ENCODE data around the gene MLLT10. TPM values are rescaled to one million over a fixed set of nuclear protein-coding genes. Genes with fewer than 3 reads are reported as not detected.

The MLLT10 gene
- total and polyA plus RNA-seq, 12 donors = 15.8 to 49.1 (median 29.8) TPM

- DNase-seq = no peak
- no peaks in the 10 kb centered on the region for H3K36me3 ChIP-seq (replicated peaks in 1 of 2)
- TF ChIP-seq POLR2A (IDR thresholded peaks at IDR 0.05) (no peak), CTCF (IDR thresholded peaks at IDR 0.05) (no peak)
- intact Hi-C loops (cut with DNase I) = loop anchor here (5.0 to 10.0 kb wide), 2 partner anchors 234 to 456 kb away; no protein-coding TSS in a partner anchor
- H3K27me3 ChIP-seq = no peaks in the 10 kb centered on the region
- H3K9me3 ChIP-seq (replicated peaks in 1 of 3) = no peaks in the 10 kb centered on the region
- 84 to 94% (median 89%) methylated on average over 2 of the region's 2 CpGs for WGBS, 4 donors
- H3K4me1 ChIP-seq (replicated peaks in 1 of 2) = peaks cover 4 to 6% of the 10 kb centered on the region in 2 donors
- no peak overlapping the region for H3K4me3 ChIP-seq
- no peak overlapping the region for H3K27ac ChIP-seq
These were observed 35.7 kb upstream of the MLLT10 start for GRCh38 chr10:21498377-21498776.

GRCh38 chr10:21498986-21499385 is 35.0 kb upstream of the MLLT10 start:
- intact Hi-C loops (cut with DNase I) = loop anchor here (5.0 to 10.0 kb wide), 2 partner anchors 233 to 456 kb away; no protein-coding TSS in a partner anchor
- no peak overlapping the region for H3K4me3 ChIP-seq
- no peak overlapping the region for H3K27ac ChIP-seq
- no peaks in the 10 kb centered on the region for H3K9me3 ChIP-seq (replicated peaks in 1 of 3)
- H3K36me3 ChIP-seq (replicated peaks in 1 of 2) = no peaks in the 10 kb centered on the region
- no peaks in the 10 kb centered on the region for H3K27me3 ChIP-seq
- 93 to 98% (median 97%) methylated on average over 8 of the region's 8 CpGs for WGBS, 4 donors
- DNase-seq = no peak
- no peak for TF ChIP-seq POLR2A (IDR thresholded peaks at IDR 0.05)
- TF ChIP-seq CTCF (IDR thresholded peaks at IDR 0.05) = no peak
- peaks cover 4 to 6% of the 10 kb centered on the region in 2 donors for H3K4me1 ChIP-seq (replicated peaks in 1 of 2)

DNA sequence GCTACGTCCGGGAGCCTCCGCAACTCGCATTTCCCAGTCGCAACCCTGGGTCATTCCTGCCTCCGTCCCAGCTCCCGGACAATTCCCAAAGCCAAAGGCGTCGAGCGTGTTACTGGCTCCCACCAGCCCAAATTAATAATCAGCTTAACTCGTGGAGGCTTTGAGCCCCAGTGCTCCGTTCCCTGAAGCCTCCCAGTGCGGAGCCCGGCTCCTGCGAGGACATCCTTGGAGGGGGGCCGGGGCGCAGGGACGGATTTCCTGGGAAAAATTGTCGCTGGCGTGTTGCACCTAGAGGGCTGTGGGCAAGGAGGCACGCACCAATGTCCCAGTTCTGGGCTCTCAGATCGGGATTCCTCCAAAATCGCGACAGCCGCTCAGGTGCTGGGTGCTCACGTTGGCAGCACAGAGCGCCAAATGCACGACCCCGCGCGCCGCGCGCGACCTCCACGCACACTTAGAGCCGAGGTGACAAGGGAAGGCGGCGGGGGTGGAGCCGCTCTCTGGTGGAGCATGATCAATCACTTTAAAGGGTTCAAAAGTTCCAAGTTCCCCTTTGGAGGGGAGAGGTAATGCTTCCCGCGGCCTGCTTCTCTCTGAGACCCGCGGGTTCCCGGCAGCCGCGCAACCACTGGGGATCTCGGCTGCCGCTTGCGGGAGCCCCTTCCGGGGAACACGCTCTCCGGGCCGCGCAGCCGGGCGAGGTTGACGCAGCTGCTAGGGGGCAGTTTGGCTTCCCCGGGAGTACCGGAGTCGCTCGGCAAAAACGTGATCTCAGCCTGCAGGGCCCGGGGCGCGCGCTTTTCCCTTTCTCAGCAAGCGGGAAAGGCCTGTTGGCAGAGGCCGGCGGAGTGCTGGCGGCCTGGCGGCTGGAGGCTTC is 34.1 kb upstream of the MLLT10 start:
- no peaks in the 10 kb centered on the region for H3K27me3 ChIP-seq
- peaks cover 2 to 6% of the 10 kb centered on the region in 2 donors for H3K4me1 ChIP-seq (replicated peaks in 1 of 2)
- H3K27ac ChIP-seq = no peak overlapping the region
- H3K4me3 ChIP-seq = peak overlapping the region in 1 of 4 donors; percentile 37
- no peak for DNase-seq
- H3K36me3 ChIP-seq (replicated peaks in 1 of 2) = no peaks in the 10 kb centered on the region
- intact Hi-C loops (cut with DNase I) = loop anchor here (5.0 to 10.0 kb wide), 2 partner anchors 232 to 455 kb away; no protein-coding TSS in a partner anchor
- WGBS, 4 donors = 54 to 83% (median 62%) methylated on average over 14 to 72 of the region's 72 CpGs
- no peaks in the 10 kb centered on the region for H3K9me3 ChIP-seq (replicated peaks in 1 of 3)
- TF ChIP-seq POLR2A (IDR thresholded peaks at IDR 0.05) (no peak), CTCF (IDR thresholded peaks at IDR 0.05) (no peak)

DNA sequence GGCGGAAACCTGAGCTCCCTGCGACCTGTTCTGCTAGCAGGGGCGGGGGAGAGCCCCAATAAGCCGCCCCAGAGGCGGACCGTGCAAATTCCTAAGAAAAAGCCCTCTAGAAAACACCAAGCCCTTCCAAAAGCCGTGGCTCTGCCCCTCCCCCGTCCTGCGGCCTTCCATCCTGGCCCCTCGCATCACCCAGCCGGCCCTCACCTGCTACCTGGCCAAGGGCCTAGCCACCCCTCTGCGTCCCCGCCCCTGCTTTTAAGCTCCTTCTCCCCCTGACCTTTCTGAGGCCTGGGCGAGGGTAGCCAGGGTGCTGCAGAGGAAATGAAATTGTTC is 33.5 kb upstream of the MLLT10 start:
- WGBS, 4 donors = 70 to 81% (median 76%) methylated on average over 13 to 14 of the region's 14 CpGs
- H3K27ac ChIP-seq = no peak overlapping the region
- H3K4me1 ChIP-seq (replicated peaks in 1 of 2) = peaks cover 0 to 6% of the 10 kb centered on the region in 2 donors
- intact Hi-C loops (cut with DNase I) = no loop called here
- no peak for DNase-seq
- TF ChIP-seq CTCF (IDR thresholded peaks at IDR 0.05) = no peak
- H3K27me3 ChIP-seq = no peaks in the 10 kb centered on the region
- no peaks in the 10 kb centered on the region for H3K36me3 ChIP-seq (replicated peaks in 1 of 2)
- H3K9me3 ChIP-seq (replicated peaks in 1 of 3) = no peaks in the 10 kb centered on the region
- peak overlapping the region in 1 of 4 donors; percentile 37 for H3K4me3 ChIP-seq

Measured in adrenal gland (tissue), 12 donors.